Kidney capillary endothelial cell (primary cell): ENCODE measurements around the gene HIGD1A.

ENCODE experiments used
- DNase-seq: peaks from one replicate; pipeline ENCODE4 v3.0.0-alpha.2; 2018; ENCODE audit warnings: low spot score

Gene HIGD1A

GRCh38 chr3:42799376-42799775 lies 4.9 kb downstream of the HIGD1A start:
- DNase-seq = no peak

- DNase-seq = no peak
Measured at GRCh38 chr3:42796332-42796885, 7.9 kb downstream of the HIGD1A start.

- no peak for DNase-seq
Measured at GRCh38 chr3:42795621-42796181, 8.6 kb downstream of the HIGD1A start.

- no peak for DNase-seq
Measured at GRCh38 chr3:42790714-42791229, 13.5 kb downstream of the HIGD1A start.

- DNase-seq = no peak
Measured at GRCh38 chr3:42786631-42787030, 17.7 kb downstream of the HIGD1A start.

GRCh38 chr3:42786212-42786611 lies 18.1 kb downstream of the HIGD1A start:
- DNase-seq = no peak

GRCh38 chr3:42780892-42781700 lies 23.2 kb downstream of the HIGD1A start:
- peak; percentile 61 for DNase-seq

GRCh38 chr3:42780398-42780797 lies 23.9 kb downstream of the HIGD1A start:
- no peak for DNase-seq

GRCh38 chr3:42778644-42779043 lies 25.6 kb downstream of the HIGD1A start:
- no peak for DNase-seq

GRCh38 chr3:42773409-42773751 lies 30.9 kb downstream of the HIGD1A start:
- no peak for DNase-seq

GRCh38 chr3:42772670-42773408 lies 31.5 kb downstream of the HIGD1A start, which contains the start of gene CCDC13:
Gene CCDC13, minus strand, starts transcription at chr3:42773253. Its CDS starts 14,908 bp downstream, at chr3:42758345.
- peak; percentile 89 for DNase-seq

- DNase-seq = no peak
Measured at GRCh38 chr3:42771271-42771670, 33.0 kb downstream of the HIGD1A start.

- no peak for DNase-seq
Measured at GRCh38 chr3:42769477-42770131, 34.7 kb downstream of the HIGD1A start.

GRCh38 chr3:42764561-42765295 lies 39.6 kb downstream of the HIGD1A start:
- DNase-seq = no peak

GRCh38 chr3:42764115-42764514 lies 40.2 kb downstream of the HIGD1A start:
- DNase-seq = no peak

GRCh38 chr3:42763021-42763420 lies 41.3 kb downstream of the HIGD1A start:
- no peak for DNase-seq

- DNase-seq = no peak
Measured at GRCh38 chr3:42762046-42762724, 42.1 kb downstream of the HIGD1A start.

GRCh38 chr3:42758126-42758525 lies 46.2 kb downstream of the HIGD1A start:
- DNase-seq = no peak

GRCh38 chr3:42756681-42757213 lies 47.5 kb downstream of the HIGD1A start:
- DNase-seq = no peak
